Mesenchymal stem cell (in vitro differentiated cells and primary cell): ENCODE results near the gene ECPAS. TPM values are rescaled to one million over a fixed set of nuclear protein-coding genes. Genes with fewer than 3 reads are reported as not detected.
A peak's percentile ranks its signal among the peaks of the same experiment; 100 is the strongest.

Experiments
- DNase-seq: peaks from one replicate; pipeline ENCODE4 v3.0.0-alpha.2; 2013
- H2AFZ ChIP-seq: one replicate; pipeline ENCODE4 v1.6.1; 2013; ENCODE audit warnings: low read depth, mild to moderate bottlenecking, control low read depth, inconsistent platforms, low read length, moderate library complexity
- H2AK5ac ChIP-seq: 2 replicates; pipeline ENCODE4 v1.6.1; 2013; ENCODE audit warnings: low read length, moderate library complexity, mild to moderate bottlenecking, inconsistent platforms; ENCODE audit not compliant: severe bottlenecking
- H2BK120ac ChIP-seq: one replicate; pipeline ENCODE4 v1.6.1; 2013; ENCODE audit warnings: low read depth, mild to moderate bottlenecking, inconsistent platforms, low read length, moderate library complexity
- H2BK12ac ChIP-seq, 2 experiments: one replicate each; pipeline ENCODE4 v1.6.1; 2013; ENCODE audit warnings: inconsistent platforms in 2 of 2, low read length in 2 of 2, mild to moderate bottlenecking in 2 of 2, moderate library complexity in 2 of 2, control low read depth in 1 of 2
- H2BK15ac ChIP-seq: one replicate; pipeline ENCODE4 v1.6.1; 2013; ENCODE audit warnings: mild to moderate bottlenecking, low read depth, inconsistent platforms; ENCODE audit not compliant: poor library complexity, severe bottlenecking
- H2BK5ac ChIP-seq: 2 replicates; pipeline ENCODE4 v1.6.1; 2013; ENCODE audit warnings: low read depth, mild to moderate bottlenecking, low read length, control low read depth, inconsistent platforms; ENCODE audit not compliant: poor library complexity, severe bottlenecking
- H3K14ac ChIP-seq, 2 experiments: one replicate each; pipeline ENCODE4 v1.6.1; 2013; ENCODE audit warnings: inconsistent platforms in 2 of 2, low read length in 2 of 2, control low read depth in 1 of 2, mild to moderate bottlenecking in 1 of 2, moderate library complexity in 1 of 2
- H3K18ac ChIP-seq, 2 experiments: one replicate each; pipeline ENCODE4 v1.6.1; 2013; ENCODE audit warnings: inconsistent platforms in 2 of 2, low read length in 2 of 2, control low read depth in 1 of 2, low read depth in 1 of 2, mild to moderate bottlenecking in 1 of 2
- H3K23ac ChIP-seq, 2 experiments: one replicate each; pipeline ENCODE4 v1.6.1; 2013; ENCODE audit warnings: inconsistent platforms in 2 of 2, low read length in 2 of 2, mild to moderate bottlenecking in 2 of 2, moderate library complexity in 2 of 2, control low read depth in 1 of 2
- H3K27ac ChIP-seq: 2 replicates; pipeline ENCODE4 v1.5.1; 2013; ENCODE audit warnings: mild to moderate bottlenecking, moderate library complexity, low read length, control low read depth, inconsistent platforms; ENCODE audit not compliant: poor library complexity, severe bottlenecking
- H3K27me3 ChIP-seq, 2 experiments: 2 replicates each; pipeline versions ENCODE4 v1.6.1 to v1.7.0; 2013; ENCODE audit warnings: low read length in 2 of 2, mild to moderate bottlenecking in 2 of 2, moderate library complexity in 2 of 2, control low read depth in 1 of 2, inconsistent platforms in 1 of 2; ENCODE audit not compliant: control insufficient read depth in 1 of 2, insufficient read depth in 1 of 2
- H3K36me3 ChIP-seq, 2 experiments: 2 replicates each; pipeline versions ENCODE4 v1.6.1 to v1.7.0; 2013; ENCODE audit warnings: low read length in 2 of 2, control low read depth in 1 of 2, inconsistent platforms in 1 of 2, low read depth in 1 of 2, mild to moderate bottlenecking in 1 of 2; ENCODE audit not compliant: insufficient read depth in 2 of 2, control insufficient read depth in 1 of 2
- H3K4ac ChIP-seq, 2 experiments: one replicate each; pipeline ENCODE4 v1.6.1; 2013; ENCODE audit warnings: inconsistent platforms in 2 of 2, low read length in 2 of 2, mild to moderate bottlenecking in 2 of 2, moderate library complexity in 2 of 2, control low read depth in 1 of 2, low read depth in 1 of 2
- H3K4me1 ChIP-seq: 2 replicates; pipeline ENCODE4 v1.6.1; 2013; ENCODE audit warnings: low read depth, low read length, control low read depth; ENCODE audit not compliant: control insufficient read depth, insufficient read depth
- H3K4me2 ChIP-seq: 2 replicates; pipeline ENCODE4 v1.6.1; 2013; ENCODE audit warnings: low read length, mild to moderate bottlenecking, inconsistent platforms; ENCODE audit not compliant: poor library complexity, severe bottlenecking
- H3K4me3 ChIP-seq, 2 experiments: 2 replicates each; pipeline versions ENCODE4 v1.5.1 to v1.7.0; 2013; ENCODE audit warnings: low read length in 2 of 2, mild to moderate bottlenecking in 2 of 2, control low read depth in 1 of 2, low read depth in 1 of 2; ENCODE audit not compliant: insufficient read depth in 1 of 2
- H3K79me1 ChIP-seq: replicated peaks from 2 replicates; pipeline ENCODE4 v1.6.1; 2013; ENCODE audit warnings: mild to moderate bottlenecking, control low read depth, low read length, inconsistent platforms; ENCODE audit not compliant: poor library complexity, severe bottlenecking
- H3K9ac ChIP-seq: 2 replicates; pipeline ENCODE4 v1.7.0; 2013; ENCODE audit warnings: mild to moderate bottlenecking, low read length, moderate library complexity
- H3K9me3 ChIP-seq: 2 replicates; pipeline ENCODE4 v1.7.0; 2013; ENCODE audit warnings: mild to moderate bottlenecking, low read length; ENCODE audit not compliant: control insufficient read depth
- H4K8ac ChIP-seq: one replicate; pipeline ENCODE4 v1.6.1; 2013; ENCODE audit warnings: inconsistent platforms, mild to moderate bottlenecking, low read length, moderate library complexity
- H4K91ac ChIP-seq: one replicate; pipeline ENCODE4 v1.6.1; 2013; ENCODE audit warnings: mild to moderate bottlenecking, low read length, inconsistent platforms
- WGBS: methylation state at CpG from one replicate; pipeline ENCODE4 v1.1.7; 2013; ENCODE audit warnings: mixed read lengths; 5-methylcytosine and 5-hydroxymethylcytosine counted together
- polyA plus RNA-seq, 2 experiments: library from polyadenylated mRNA; stranded (reverse); fragments of 200-250 nt; gene quantifications; one replicate each; pipeline ENCODE4 v1.2.3, GENCODE V29; 2013

ECPAS gene
- polyA plus RNA-seq (2013, experiment 1 of 2): 55.3 TPM
- 56.5 TPM for polyA plus RNA-seq (2013, experiment 2 of 2)

GRCh38 chr9:111483858-111484571, at the start of gene ECPAS:
ECPAS (minus strand) TSS chr9:111484383; CDS start chr9:111472918, 11,465 bp downstream.
- Histone ChIP-seq H3K14ac (peak within 1 kb of the TSS; percentile 91 to 97), H3K27ac (peak within 1 kb of the TSS; percentile 80), H3K79me1 (no peaks in the 10 kb centered on the region), H3K9me3 (no peaks in the 10 kb centered on the region), H2BK5ac (peak within 1 kb of the TSS; percentile 89), H3K4ac (peak within 1 kb of the TSS; percentile 91 to 99), H2BK120ac (peak within 1 kb of the TSS; percentile 95), H3K36me3 (no peaks in the 10 kb centered on the region), H2AFZ (peak within 1 kb of the TSS; percentile 85), H3K27me3 (no peaks in the 10 kb centered on the region), H3K9ac (peak within 1 kb of the TSS; percentile 97), H3K23ac (no peak within 1 kb of the TSS), H2BK12ac (peak within 1 kb of the TSS in 1 of 2 experiments; percentile 31), H3K4me2 (peak within 1 kb of the TSS; percentile 94), H2BK15ac (peak within 1 kb of the TSS; percentile 99), H4K91ac (peak within 1 kb of the TSS; percentile 98), H3K4me3 (peak within 1 kb of the TSS; percentile 95 to 98), H2AK5ac (no peak within 1 kb of the TSS), H3K4me1 (no peaks in the 10 kb centered on the region), H4K8ac (peak within 1 kb of the TSS; percentile 84), H3K18ac (peak within 1 kb of the TSS; percentile 96 to 98)
- under 1% methylated on average over 84 of the region's 101 CpGs for WGBS
- peak; percentile 91 for DNase-seq

- peaks cover 2% of the 10 kb centered on the region for H3K79me1 ChIP-seq
- H3K9me3 ChIP-seq: peaks cover 72% of the 10 kb centered on the region
- no peak overlapping the region for H3K14ac ChIP-seq
- no peak overlapping the region for H3K27ac ChIP-seq
- no peak overlapping the region for H2BK5ac ChIP-seq
- H3K9ac ChIP-seq: no peak overlapping the region
- H2BK120ac ChIP-seq: no peak overlapping the region
- H3K36me3 ChIP-seq: peaks cover 26 to 52% of the 10 kb centered on the region in 2 experiments
- H3K18ac ChIP-seq: no peak overlapping the region
- no peak overlapping the region for H2AK5ac ChIP-seq
- no peak for DNase-seq
- 76% methylated on average over 1 of the region's 5 CpGs for WGBS
- no peak overlapping the region for H4K8ac ChIP-seq
- H2BK15ac ChIP-seq: no peak overlapping the region
- H3K4me2 ChIP-seq: no peak overlapping the region
- no peak overlapping the region for H2BK12ac ChIP-seq
- H3K23ac ChIP-seq: no peak overlapping the region
- H3K4me3 ChIP-seq: peak overlapping the region in 1 of 2 experiments; percentile 16
- no peak overlapping the region for H3K4ac ChIP-seq
- no peak overlapping the region for H2AFZ ChIP-seq
- no peaks in the 10 kb centered on the region for H3K4me1 ChIP-seq
- H3K27me3 ChIP-seq: no peaks in the 10 kb centered on the region
- H4K91ac ChIP-seq: no peak overlapping the region
These were observed 49.1 kb upstream of the ECPAS start for GRCh38 chr9:111533099-111533790.

GRCh38 chr9:111531716-111532115, 47.5 kb upstream of the ECPAS start:
- WGBS: 89% methylated on average over 2 of the region's 4 CpGs
- Histone ChIP-seq H2BK5ac (no peak overlapping the region), H3K9me3 (peaks cover 57% of the 10 kb centered on the region), H2BK15ac (no peak overlapping the region), H3K4ac (no peak overlapping the region), H2BK120ac (no peak overlapping the region), H3K4me3 (no peak overlapping the region), H2AK5ac (no peak overlapping the region), H3K14ac (no peak overlapping the region), H4K8ac (no peak overlapping the region), H3K4me1 (no peaks in the 10 kb centered on the region), H3K9ac (no peak overlapping the region), H3K79me1 (peaks cover 2% of the 10 kb centered on the region), H3K36me3 (peaks cover 17 to 48% of the 10 kb centered on the region in 2 experiments), H2AFZ (no peak overlapping the region), H2BK12ac (no peak overlapping the region), H3K23ac (no peak overlapping the region), H3K4me2 (no peak overlapping the region), H3K18ac (no peak overlapping the region), H3K27me3 (no peaks in the 10 kb centered on the region), H3K27ac (no peak overlapping the region), H4K91ac (no peak overlapping the region)
- DNase-seq: no peak

GRCh38 chr9:111529787-111530186, 45.6 kb upstream of the ECPAS start:
- no peak overlapping the region for H2BK15ac ChIP-seq
- H3K36me3 ChIP-seq: peaks cover 13 to 35% of the 10 kb centered on the region in 2 experiments
- DNase-seq: no peak
- H3K9ac ChIP-seq: no peak overlapping the region
- H3K4ac ChIP-seq: no peak overlapping the region
- H3K27ac ChIP-seq: no peak overlapping the region
- no peak overlapping the region for H2AK5ac ChIP-seq
- H4K91ac ChIP-seq: no peak overlapping the region
- H3K4me3 ChIP-seq: no peak overlapping the region
- H3K4me1 ChIP-seq: peaks cover 6% of the 10 kb centered on the region
- no peak overlapping the region for H2BK5ac ChIP-seq
- no peak overlapping the region for H2BK12ac ChIP-seq
- H2AFZ ChIP-seq: no peak overlapping the region
- H3K14ac ChIP-seq: no peak overlapping the region
- H3K23ac ChIP-seq: no peak overlapping the region
- H4K8ac ChIP-seq: no peak overlapping the region
- 0% methylated on average over 1 of the region's 2 CpGs for WGBS
- peaks cover 2% of the 10 kb centered on the region for H3K79me1 ChIP-seq
- H2BK120ac ChIP-seq: no peak overlapping the region
- H3K9me3 ChIP-seq: peaks cover 43% of the 10 kb centered on the region
- H3K27me3 ChIP-seq: peaks cover 0 to 3% of the 10 kb centered on the region in 2 experiments
- H3K4me2 ChIP-seq: no peak overlapping the region
- no peak overlapping the region for H3K18ac ChIP-seq
